GM21360 (cell line): ENCODE results near the gene CAMK1D.

Source experiments
- ATAC-seq: cut with Tn5 transposase; IDR thresholded peaks from one replicate; pipeline ENCODE4 v1.9.1; 2021; ENCODE audit warnings: mild to moderate bottlenecking, moderate library complexity; ENCODE audit not compliant: unreplicated experiment

CAMK1D gene

GRCh38 chr10:12459340-12459739 lies 110.0 kb downstream of the CAMK1D start:
- no peak for ATAC-seq

GRCh38 chr10:12459762-12460161 lies 110.4 kb downstream of the CAMK1D start:
- ATAC-seq = no peak

GRCh38 chr10:12463459-12463838 lies 114.1 kb downstream of the CAMK1D start:
- no peak for ATAC-seq

- no peak for ATAC-seq
These were observed 116.2 kb downstream of the CAMK1D start for GRCh38 chr10:12465385-12466136.

- ATAC-seq = no peak
These were observed 117.5 kb downstream of the CAMK1D start for GRCh38 chr10:12466704-12467305.

- no peak for ATAC-seq
These were observed 120.0 kb downstream of the CAMK1D start for GRCh38 chr10:12469345-12469744.

GRCh38 chr10:12470719-12471118 lies 121.4 kb downstream of the CAMK1D start:
- ATAC-seq = no peak

GRCh38 chr10:12471135-12471534 lies 121.8 kb downstream of the CAMK1D start:
- no peak for ATAC-seq

GRCh38 chr10:12473491-12473890 lies 124.1 kb downstream of the CAMK1D start:
- no peak for ATAC-seq

- no peak for ATAC-seq
These were observed 125.5 kb downstream of the CAMK1D start for GRCh38 chr10:12474727-12475412.

GRCh38 chr10:12476656-12477055 lies 127.3 kb downstream of the CAMK1D start:
- no peak for ATAC-seq

- no peak for ATAC-seq
These were observed 130.1 kb downstream of the CAMK1D start for GRCh38 chr10:12479437-12479844.

GRCh38 chr10:12479924-12480323 lies 130.6 kb downstream of the CAMK1D start:
- no peak for ATAC-seq

GRCh38 chr10:12480440-12480839 lies 131.1 kb downstream of the CAMK1D start:
- ATAC-seq = no peak

GRCh38 chr10:12481924-12482323 lies 132.6 kb downstream of the CAMK1D start:
- ATAC-seq = no peak

- no peak for ATAC-seq
These were observed 133.2 kb downstream of the CAMK1D start for GRCh38 chr10:12482587-12482986.

- no peak for ATAC-seq
These were observed 134.9 kb downstream of the CAMK1D start for GRCh38 chr10:12484002-12484918.

GRCh38 chr10:12484941-12485805 lies 135.8 kb downstream of the CAMK1D start:
- ATAC-seq = peak; percentile 73

- ATAC-seq = no peak
These were observed 138.0 kb downstream of the CAMK1D start for GRCh38 chr10:12487366-12487765.

- ATAC-seq = no peak
These were observed 139.3 kb downstream of the CAMK1D start for GRCh38 chr10:12488626-12489025.
